HepG2 (cell line): ENCODE measurements around the gene ZNF282. TPM values are rescaled to one million over a fixed set of nuclear protein-coding genes. Genes with fewer than 3 reads are reported as not detected.

Source experiments
- IRX3 ChIP-seq: sonication (generic); formaldehyde crosslinking; IDR thresholded peaks from 2 replicates; pipeline ENCODE4 v1.8.1; 2023; ENCODE audit warnings: mild to moderate bottlenecking, low read depth, missing genetic modification reagents, borderline replicate concordance
- RFX5 ChIP-seq: IDR thresholded peaks from 2 replicates; pipeline ENCODE4 v1.6.1; 2011; ENCODE audit warnings: low read depth, low read length, improper control_type of control experiment
- SAFB2 ChIP-seq: sonication (generic); formaldehyde crosslinking; IDR thresholded peaks from 2 replicates; pipeline ENCODE4 v1.5.1; 2020; ENCODE audit warnings: missing genetic modification reagents, low read depth, mild to moderate bottlenecking, borderline replicate concordance
- ZNF430 ChIP-seq: sonication (generic); formaldehyde crosslinking; IDR thresholded peaks from 2 replicates; pipeline ENCODE4 v1.9.0; 2021; ENCODE audit warnings: mild to moderate bottlenecking, missing genetic modification reagents
- ZNF546 ChIP-seq: sonication (generic); formaldehyde crosslinking; conservative IDR thresholded peaks from 2 replicates; pipeline ENCODE4 v1.8.1; 2023; ENCODE audit warnings: mild to moderate bottlenecking, missing genetic modification reagents
- ZNF788 ChIP-seq: sonication (generic); formaldehyde crosslinking; IDR thresholded peaks from 2 replicates; pipeline ENCODE4 v1.5.0; 2020; ENCODE audit warnings: mild to moderate bottlenecking, missing genetic modification reagents, borderline replicate concordance
- ZNF792 ChIP-seq: IDR thresholded peaks from 2 replicates; pipeline ENCODE4 v1.6.1; 2016
- polyA plus RNA-seq, 8 experiments: library from polyadenylated mRNA; depleted of rRNA in 3 of 8; stranded (reverse) in 7 of 8; unstranded in 1 of 8; fragments of >200 nt; fragmentation: Illumina TruSeq in 4 of 8; extraction: Trizol in 4 of 8; gene quantifications; 2 replicates each; pipeline versions ENCODE4 v1.2.1 to v1.2.3, GENCODE V29; 2011 to 2016; ENCODE audit warnings: low read depth in 4 of 8, missing spikeins in 1 of 8, mixed read lengths in 1 of 8; ENCODE audit not compliant: insufficient read depth in 1 of 8
- total RNA-seq, 5 experiments: library from RNA; depleted of rRNA; stranded (reverse); fragments of >200 nt; fragmentation: Illumina TruSeq; extraction: Trizol; gene quantifications; 2 replicates each; pipeline ENCODE4 v1.2.3, GENCODE V29; 2016; ENCODE audit warnings: low read depth in 1 of 5
- TF ChIP-seq, protein P1 (sequence below): sonication (generic); formaldehyde crosslinking; IDR thresholded peaks from 2 replicates; pipeline ENCODE4; 2020; ENCODE audit warnings: missing genetic modification reagents, mild to moderate bottlenecking, borderline replicate concordance
- TF ChIP-seq, protein P2 (sequence below): sonication (generic); formaldehyde crosslinking; IDR thresholded peaks from 2 replicates; pipeline ENCODE4 v1.5.0; 2020; ENCODE audit warnings: missing genetic modification reagents
- TF ChIP-seq, protein P3 (sequence below): IDR thresholded peaks from 2 replicates; pipeline ENCODE4 v1.6.1; 2016; ENCODE audit warnings: mild to moderate bottlenecking, missing biosample characterization, missing genetic modification reagents
- TF ChIP-seq, protein P4 (sequence below): sonication (generic); formaldehyde crosslinking; IDR thresholded peaks from 2 replicates; pipeline ENCODE4 v1.8.0; 2022; ENCODE audit warnings: mild to moderate bottlenecking, missing genetic modification reagents; ENCODE audit not compliant: insufficient replicate concordance
- TF ChIP-seq, protein P5 (sequence below): fragments of 450-650 bp; IDR thresholded peaks from 2 replicates; pipeline ENCODE4 v1.6.1; 2017; ENCODE audit warnings: mild to moderate bottlenecking
- TF ChIP-seq, protein P6 (sequence below), 2 experiments: IDR thresholded peaks; 2 replicates each; pipeline ENCODE4 v1.6.1; 2011 to 2012; ENCODE audit warnings: low read length in 2 of 2, borderline replicate concordance in 1 of 2, low read depth in 1 of 2, mild to moderate bottlenecking in 1 of 2, moderate library complexity in 1 of 2

Gene ZNF282
- total and polyA plus RNA-seq, 2 of the 13 experiments (the other 11 are each of a cell fraction or from before 2014, with no cell fraction given): 9.1 to 20.9 TPM

DNA sequence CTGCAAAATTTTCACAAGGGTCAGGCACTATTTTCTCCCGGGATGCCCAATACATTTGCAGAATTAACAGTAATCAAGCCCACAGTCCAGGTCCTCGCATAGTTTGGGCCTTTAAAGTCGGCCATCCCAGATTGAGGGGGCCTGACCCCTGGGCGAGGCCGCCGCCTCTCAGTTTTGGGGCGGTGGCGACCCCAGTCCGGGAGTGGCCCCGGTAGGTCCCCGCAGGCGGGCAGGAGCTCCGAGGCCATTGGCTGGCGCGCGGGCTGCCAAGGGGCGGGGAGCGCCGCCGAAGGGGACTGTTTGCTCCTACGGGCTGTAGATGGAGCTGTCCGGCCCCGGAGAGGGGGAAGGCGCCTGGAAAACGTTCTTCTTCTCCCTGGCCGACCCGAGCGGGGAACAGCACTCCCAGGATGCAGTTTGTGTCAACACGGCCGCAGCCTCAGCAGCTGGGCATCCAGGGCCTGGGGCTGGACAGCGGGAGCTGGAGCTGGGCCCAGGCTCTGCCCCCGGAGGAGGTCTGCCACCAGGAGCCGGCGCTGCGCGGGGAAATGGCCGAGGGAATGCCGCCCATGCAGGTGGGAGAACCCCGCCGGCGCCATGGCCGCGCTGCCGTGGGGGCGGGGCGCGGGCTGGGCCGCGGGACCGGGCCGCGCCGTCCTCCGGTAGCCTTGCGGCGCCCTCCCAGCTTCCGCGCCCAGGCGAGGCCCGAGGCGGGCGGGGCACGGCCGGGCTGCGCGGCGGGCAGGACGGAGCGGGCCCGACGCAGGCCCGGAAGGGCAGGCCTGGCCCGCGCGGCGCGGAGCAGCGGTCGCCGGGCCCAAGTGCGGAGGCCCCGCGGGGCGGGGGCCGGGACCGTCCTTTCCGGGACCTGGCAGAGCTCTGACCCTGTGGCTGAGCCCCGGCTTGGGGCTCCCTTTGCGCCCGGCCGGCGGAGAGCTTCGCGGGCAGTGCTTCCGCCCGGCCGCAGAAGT, at the start of gene ZNF282 (continued):
- TF ChIP-seq, protein P1, sequence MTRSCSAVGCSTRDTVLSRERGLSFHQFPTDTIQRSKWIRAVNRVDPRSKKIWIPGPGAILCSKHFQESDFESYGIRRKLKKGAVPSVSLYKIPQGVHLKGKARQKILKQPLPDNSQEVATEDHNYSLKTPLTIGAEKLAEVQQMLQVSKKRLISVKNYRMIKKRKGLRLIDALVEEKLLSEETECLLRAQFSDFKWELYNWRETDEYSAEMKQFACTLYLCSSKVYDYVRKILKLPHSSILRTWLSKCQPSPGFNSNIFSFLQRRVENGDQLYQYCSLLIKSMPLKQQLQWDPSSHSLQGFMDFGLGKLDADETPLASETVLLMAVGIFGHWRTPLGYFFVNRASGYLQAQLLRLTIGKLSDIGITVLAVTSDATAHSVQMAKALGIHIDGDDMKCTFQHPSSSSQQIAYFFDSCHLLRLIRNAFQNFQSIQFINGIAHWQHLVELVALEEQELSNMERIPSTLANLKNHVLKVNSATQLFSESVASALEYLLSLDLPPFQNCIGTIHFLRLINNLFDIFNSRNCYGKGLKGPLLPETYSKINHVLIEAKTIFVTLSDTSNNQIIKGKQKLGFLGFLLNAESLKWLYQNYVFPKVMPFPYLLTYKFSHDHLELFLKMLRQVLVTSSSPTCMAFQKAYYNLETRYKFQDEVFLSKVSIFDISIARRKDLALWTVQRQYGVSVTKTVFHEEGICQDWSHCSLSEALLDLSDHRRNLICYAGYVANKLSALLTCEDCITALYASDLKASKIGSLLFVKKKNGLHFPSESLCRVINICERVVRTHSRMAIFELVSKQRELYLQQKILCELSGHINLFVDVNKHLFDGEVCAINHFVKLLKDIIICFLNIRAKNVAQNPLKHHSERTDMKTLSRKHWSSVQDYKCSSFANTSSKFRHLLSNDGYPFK (CRISPR knock-in tag): peak; percentile 51; the same call in 1 of the 2 replicates
- no peak; the same call in none of the 2 replicates for TF ChIP-seq SAFB2
- no peak for TF ChIP-seq RFX5
- no peak for TF ChIP-seq IRX3 (CRISPR knock-in tag)
- TF ChIP-seq ZNF788: peak; percentile 73; the same call in 1 of the 2 replicates
- TF ChIP-seq, protein P2, sequence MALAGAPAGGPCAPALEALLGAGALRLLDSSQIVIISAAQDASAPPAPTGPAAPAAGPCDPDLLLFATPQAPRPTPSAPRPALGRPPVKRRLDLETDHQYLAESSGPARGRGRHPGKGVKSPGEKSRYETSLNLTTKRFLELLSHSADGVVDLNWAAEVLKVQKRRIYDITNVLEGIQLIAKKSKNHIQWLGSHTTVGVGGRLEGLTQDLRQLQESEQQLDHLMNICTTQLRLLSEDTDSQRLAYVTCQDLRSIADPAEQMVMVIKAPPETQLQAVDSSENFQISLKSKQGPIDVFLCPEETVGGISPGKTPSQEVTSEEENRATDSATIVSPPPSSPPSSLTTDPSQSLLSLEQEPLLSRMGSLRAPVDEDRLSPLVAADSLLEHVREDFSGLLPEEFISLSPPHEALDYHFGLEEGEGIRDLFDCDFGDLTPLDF (CRISPR knock-in tag): peak; percentile 82
- TF ChIP-seq, protein P3, sequence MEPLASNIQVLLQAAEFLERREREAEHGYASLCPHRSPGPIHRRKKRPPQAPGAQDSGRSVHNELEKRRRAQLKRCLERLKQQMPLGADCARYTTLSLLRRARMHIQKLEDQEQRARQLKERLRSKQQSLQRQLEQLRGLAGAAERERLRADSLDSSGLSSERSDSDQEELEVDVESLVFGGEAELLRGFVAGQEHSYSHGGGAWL: peak; percentile 46; the same call in 1 of the 2 replicates
- TF ChIP-seq, protein P4, sequence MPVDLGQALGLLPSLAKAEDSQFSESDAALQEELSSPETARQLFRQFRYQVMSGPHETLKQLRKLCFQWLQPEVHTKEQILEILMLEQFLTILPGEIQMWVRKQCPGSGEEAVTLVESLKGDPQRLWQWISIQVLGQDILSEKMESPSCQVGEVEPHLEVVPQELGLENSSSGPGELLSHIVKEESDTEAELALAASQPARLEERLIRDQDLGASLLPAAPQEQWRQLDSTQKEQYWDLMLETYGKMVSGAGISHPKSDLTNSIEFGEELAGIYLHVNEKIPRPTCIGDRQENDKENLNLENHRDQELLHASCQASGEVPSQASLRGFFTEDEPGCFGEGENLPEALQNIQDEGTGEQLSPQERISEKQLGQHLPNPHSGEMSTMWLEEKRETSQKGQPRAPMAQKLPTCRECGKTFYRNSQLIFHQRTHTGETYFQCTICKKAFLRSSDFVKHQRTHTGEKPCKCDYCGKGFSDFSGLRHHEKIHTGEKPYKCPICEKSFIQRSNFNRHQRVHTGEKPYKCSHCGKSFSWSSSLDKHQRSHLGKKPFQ (CRISPR knock-in tag): peak; percentile 66
- 0 out of 2 replicates have a peak, but pooled peaks have one; percentile 20 for TF ChIP-seq ZNF430 (CRISPR knock-in tag)
- TF ChIP-seq, protein P5, sequence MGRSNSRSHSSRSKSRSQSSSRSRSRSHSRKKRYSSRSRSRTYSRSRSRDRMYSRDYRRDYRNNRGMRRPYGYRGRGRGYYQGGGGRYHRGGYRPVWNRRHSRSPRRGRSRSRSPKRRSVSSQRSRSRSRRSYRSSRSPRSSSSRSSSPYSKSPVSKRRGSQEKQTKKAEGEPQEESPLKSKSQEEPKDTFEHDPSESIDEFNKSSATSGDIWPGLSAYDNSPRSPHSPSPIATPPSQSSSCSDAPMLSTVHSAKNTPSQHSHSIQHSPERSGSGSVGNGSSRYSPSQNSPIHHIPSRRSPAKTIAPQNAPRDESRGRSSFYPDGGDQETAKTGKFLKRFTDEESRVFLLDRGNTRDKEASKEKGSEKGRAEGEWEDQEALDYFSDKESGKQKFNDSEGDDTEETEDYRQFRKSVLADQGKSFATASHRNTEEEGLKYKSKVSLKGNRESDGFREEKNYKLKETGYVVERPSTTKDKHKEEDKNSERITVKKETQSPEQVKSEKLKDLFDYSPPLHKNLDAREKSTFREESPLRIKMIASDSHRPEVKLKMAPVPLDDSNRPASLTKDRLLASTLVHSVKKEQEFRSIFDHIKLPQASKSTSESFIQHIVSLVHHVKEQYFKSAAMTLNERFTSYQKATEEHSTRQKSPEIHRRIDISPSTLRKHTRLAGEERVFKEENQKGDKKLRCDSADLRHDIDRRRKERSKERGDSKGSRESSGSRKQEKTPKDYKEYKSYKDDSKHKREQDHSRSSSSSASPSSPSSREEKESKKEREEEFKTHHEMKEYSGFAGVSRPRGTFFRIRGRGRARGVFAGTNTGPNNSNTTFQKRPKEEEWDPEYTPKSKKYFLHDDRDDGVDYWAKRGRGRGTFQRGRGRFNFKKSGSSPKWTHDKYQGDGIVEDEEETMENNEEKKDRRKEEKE: no peak
- 0 out of 2 replicates have a peak, but pooled peaks have one; percentile 80 for TF ChIP-seq ZNF792 (CRISPR knock-in tag)
- no peak for TF ChIP-seq ZNF546 (CRISPR knock-in tag)
- TF ChIP-seq, protein P6, sequence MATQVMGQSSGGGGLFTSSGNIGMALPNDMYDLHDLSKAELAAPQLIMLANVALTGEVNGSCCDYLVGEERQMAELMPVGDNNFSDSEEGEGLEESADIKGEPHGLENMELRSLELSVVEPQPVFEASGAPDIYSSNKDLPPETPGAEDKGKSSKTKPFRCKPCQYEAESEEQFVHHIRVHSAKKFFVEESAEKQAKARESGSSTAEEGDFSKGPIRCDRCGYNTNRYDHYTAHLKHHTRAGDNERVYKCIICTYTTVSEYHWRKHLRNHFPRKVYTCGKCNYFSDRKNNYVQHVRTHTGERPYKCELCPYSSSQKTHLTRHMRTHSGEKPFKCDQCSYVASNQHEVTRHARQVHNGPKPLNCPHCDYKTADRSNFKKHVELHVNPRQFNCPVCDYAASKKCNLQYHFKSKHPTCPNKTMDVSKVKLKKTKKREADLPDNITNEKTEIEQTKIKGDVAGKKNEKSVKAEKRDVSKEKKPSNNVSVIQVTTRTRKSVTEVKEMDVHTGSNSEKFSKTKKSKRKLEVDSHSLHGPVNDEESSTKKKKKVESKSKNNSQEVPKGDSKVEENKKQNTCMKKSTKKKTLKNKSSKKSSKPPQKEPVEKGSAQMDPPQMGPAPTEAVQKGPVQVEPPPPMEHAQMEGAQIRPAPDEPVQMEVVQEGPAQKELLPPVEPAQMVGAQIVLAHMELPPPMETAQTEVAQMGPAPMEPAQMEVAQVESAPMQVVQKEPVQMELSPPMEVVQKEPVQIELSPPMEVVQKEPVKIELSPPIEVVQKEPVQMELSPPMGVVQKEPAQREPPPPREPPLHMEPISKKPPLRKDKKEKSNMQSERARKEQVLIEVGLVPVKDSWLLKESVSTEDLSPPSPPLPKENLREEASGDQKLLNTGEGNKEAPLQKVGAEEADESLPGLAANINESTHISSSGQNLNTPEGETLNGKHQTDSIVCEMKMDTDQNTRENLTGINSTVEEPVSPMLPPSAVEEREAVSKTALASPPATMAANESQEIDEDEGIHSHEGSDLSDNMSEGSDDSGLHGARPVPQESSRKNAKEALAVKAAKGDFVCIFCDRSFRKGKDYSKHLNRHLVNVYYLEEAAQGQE (IDR thresholded peaks at IDR 0.05; ENCODE audit: borderline replicate concordance in 1 of 2, low read depth in 1 of 2, low read length in 2 of 2): peak in 1 of 2 experiments; percentile 77; a peak in 1 of 4 replicates
